GM19351 (cell line): ENCODE measurements around the gene PPP3CB.

ENCODE experiments used
- ATAC-seq: cut with Tn5 transposase; IDR thresholded peaks from one replicate; pipeline ENCODE4 v1.9.1; 2021; ENCODE audit warnings: mild to moderate bottlenecking, moderate library complexity; ENCODE audit not compliant: unreplicated experiment

PPP3CB gene

DNA sequence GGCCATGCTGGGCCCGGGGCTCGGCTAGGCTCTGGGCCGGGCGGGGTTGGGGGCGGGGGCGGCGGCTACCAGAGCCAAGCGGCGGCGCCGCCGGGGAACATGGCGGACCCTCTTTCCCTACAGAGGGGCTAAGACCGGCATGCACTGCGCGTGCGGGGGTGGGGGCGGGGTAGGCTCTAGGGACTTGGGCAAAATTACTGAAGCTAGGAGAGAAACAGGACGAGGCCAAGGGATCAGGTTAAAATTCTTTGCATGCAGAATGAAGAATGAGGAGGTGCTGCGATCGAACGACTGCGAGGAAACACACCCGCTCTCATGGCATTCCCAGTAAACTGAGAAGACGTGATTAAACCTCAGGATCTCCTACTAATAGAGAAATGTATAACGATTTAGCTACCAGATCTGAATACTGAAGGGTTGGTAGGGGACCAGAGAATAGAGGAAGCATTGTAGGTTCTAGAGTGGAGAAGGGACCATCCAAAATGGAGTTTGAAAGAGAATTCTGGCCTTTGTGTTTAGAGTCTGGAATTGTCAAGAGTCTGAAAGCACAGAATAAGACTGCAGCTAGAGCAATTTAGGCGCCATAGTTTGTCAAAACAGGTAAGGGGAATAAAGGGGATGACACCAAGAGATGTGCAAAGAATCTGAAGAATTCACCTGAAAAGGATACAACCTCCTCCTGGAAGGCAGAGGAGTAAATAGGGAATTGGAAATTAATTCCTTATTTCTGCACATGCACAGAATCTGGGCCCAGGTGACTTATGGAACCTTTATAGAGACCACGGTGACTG lies at the start of gene PPP3CB:
TSS of gene PPP3CB (minus strand) at position 141 of the 791 bp plus-strand sequence. CDS start at position 6, 135 bp downstream.
- peak; percentile 58 for ATAC-seq

DNA sequence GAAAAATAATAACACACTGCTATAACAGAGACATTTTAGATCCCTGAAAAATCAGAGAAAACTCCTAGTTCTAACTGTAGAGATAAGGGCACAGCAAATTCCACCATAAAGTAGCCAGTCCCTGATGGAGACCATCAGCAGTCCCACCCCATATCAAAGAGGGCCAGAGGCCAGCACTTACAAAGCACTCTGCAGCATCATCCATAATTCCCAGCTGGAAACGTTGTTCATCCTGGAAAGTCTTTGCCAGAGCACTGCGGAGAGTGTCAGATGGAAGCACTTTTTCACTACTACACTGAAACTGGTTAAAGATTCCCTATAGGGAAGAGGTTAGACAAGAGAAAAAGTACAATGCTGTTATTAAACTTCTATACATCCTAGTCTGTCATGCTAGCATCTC lies 49.5 kb upstream of the PPP3CB start:
- no peak for ATAC-seq

DNA sequence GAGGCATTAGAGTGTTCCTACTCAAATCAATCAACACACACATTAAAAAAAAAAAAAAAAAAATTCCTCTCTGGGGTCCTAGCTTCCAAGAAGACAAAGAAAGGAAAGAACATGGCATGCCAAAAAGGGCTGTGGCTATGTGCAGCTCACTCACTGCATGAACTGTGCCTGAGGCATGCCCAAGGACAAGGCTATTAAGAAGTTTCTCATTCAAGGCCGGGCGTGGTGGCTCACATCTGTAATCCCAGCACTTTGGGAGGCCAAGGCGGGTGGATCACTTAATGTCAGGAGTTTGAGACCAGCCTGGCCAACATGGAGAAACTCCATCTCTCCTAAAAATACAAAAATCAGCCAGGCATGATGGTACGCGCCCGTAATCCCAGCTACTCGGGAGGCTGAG lies 41.9 kb upstream of the PPP3CB start:
- no peak for ATAC-seq

DNA sequence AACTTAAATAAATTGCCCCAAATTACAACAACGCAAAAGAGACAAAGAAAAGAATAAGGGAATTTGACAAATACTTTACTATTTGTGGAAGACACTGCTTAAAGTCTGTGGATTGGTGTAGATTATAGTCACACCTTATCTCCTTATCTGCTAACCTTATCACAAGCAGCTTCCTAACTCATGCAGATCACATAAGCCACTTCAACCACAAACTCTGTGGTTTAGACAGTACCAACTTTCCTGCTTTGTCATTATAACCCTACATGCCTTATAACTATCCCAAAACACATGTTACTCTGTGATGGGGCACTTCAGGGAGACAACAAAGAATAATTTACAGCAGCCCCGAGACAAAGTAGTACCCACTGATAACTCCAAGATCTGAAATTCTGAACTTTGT lies 41.5 kb upstream of the PPP3CB start:
- no peak for ATAC-seq

DNA sequence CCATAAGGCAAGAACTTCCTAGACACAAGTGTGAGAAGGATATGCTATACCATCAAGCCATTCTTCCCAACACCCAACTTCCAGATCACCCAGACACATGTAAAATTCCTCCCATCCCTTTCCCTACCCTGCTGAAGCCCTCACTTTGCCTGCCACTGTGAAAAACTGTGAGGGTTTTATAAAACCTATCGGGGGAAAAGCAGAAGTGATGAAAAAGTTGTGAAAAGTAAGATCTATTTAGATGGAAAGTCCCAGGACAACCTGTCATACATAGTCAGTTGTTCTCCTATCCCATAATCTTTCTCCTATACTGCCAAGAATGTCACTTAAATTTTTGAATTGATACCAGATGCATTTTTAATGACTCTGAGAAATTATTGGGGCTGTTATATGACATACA lies 39.0 kb upstream of the PPP3CB start:
- no peak for ATAC-seq

DNA sequence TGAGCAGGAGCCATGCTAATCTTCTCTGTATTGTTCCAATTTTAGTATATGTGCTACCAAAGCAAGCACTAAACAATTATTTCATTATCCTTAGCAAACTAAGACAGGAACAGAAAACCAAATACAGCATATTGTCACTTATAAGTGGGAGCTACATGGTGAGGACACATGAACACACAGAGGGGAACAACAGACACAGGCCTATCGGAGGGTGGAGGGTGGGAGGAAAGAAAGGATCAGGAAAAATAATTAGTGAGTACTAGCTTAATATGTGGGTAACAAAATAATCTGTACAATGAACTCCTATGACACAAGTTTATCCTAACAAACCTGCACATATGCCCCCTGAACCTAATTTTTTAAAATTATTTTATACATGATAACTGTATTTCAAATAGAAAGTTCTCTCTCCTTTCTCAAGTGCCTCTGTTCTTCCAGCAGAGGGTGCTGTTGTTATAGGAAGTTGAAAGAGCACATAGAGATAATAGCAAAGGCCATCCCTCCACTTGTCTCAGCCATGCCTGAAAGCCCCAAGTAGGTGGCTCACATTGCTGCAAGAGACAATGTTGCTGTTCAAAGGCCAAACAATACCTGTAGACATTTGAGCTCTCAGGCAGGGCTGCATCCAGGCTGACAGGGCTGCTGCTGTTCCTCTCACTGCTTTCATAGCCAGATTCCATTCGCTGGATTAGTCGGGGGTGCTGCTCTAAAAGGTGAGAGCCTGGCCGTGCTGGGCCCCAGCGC lies 33.4 kb upstream of the PPP3CB start:
- no peak for ATAC-seq

DNA sequence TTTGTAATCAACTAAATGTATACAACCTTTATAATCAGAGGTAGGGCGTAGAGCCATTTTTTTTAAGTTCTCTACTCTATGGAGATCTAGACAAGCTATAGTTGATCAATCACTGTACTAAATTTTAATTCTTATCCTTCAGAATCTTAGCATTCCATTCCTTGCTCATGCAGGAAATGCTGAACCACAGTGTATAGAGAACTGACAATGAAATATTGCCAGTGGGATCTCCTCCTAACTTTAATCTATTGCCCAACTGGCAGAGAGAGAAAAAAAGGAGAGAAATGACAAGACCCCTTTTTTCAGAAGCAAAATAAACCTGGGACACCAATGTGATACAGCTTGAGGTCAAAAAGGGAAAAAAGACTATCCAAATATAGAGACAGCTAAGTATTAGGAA lies 26.4 kb upstream of the PPP3CB start:
- no peak for ATAC-seq

DNA sequence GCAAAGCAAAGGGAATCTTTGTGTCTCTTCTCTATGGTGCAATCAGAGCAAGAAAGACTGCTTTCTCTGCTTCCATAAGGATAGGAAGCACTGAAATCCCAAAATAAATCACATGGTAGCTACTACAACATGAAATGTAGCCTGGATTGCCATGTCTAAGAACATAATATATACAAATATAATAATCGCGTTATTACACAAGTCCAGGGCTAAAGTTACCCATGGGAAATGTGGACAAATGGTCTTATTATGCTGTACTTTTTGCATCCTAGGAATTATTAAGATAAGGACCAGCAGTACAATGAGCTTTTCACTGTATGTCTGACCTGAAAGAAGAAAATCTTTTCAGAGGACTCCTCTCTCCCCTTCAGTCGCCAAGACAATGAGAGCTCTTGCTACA lies 23.5 kb upstream of the PPP3CB start:
- ATAC-seq: no peak

DNA sequence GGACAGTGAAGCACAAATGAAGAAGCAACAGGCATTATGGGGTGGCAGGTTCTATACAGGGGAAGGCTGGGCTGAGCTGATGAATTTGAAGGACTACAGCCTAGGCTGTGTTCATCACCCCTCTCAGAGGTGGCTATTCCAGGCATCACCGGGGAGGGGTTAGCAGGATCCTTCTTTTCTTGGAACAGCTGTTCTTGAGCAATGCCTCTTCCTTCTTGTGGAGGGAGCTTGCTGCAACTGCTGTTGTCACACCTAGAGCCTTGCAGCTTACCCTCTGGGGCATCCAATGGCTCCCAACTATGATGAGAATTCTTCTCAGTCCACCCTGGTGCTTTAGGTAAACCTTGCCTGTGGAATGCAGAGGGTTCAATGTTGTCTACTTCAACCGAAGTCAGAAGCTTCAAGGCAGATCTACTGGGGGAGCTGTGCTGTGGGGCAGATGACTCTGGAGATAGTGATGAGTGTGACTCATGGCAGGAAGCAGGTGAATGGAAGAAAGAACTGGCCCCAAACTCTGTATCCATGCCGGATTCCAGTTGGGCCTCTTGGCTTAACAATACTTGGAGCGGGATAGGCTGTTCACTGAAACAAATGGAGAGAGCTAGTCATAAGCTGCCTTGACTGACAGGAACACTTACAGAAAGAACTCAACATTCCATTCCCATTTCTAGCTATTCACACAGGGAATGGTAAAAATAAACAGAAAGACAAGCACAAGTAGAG lies 21.5 kb upstream of the PPP3CB start:
- no peak for ATAC-seq

DNA sequence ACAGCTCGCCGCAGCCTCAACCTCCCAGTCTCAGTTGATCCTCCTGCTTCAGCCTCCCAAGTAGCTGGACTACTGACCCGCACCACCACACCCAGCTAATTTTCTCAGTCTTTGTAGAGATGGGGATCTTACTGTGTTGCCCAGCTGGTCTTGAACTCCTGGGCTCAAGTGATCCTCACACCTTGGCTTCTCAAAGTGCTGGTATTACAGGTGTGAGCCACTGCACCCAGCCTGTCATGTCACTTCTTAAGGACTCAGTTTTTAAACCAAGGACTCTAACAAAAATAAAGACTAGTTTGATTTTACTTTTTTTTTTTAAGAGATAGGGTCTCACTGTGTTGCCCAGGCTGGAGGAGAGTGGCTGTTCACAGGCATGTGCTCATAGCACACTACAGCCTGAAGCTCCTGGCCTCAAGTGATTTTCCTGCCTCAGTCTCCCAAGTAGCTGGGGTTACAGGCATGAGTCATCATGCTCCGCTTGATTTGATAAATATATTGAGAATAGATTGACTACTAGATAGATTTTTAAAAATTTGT lies 16.5 kb upstream of the PPP3CB start:
- ATAC-seq: no peak

DNA sequence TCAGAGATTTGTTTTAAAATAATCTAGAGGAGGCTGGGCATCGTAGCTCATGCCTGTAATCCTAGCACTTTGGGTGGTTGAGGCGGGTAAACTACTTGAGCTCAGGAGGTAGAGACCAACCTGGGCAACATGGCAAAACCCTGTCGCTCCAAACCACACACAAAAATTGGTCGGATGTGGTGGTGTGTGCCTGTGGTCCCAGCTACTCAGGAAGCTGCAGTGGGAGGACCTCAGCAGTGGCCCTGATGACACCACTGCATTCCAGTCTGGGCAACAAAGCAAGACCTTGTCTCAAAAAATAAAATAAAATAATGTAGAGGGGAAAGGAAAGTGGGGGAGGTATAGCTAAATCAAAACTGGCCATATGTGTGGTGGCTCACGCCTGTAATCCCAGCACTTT lies 13.9 kb upstream of the PPP3CB start:
- no peak for ATAC-seq

DNA sequence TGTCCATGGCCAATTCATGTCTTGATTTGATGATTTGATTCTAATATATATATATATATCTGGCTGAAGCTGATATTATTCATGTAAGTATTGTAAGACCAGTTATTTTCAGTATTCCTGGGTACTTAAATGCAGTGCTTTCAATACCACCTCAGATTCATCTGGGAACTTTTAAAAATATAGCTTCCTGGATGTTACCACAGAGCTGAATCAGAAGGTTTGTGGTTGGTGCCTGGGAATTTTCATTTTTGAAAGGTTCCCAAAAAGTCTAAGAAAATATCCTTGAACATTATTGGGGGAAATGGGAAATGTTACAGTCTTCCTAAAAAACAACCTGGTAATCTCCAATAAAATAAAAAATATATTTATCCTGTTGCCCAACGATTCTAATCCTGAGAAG lies 10.7 kb upstream of the PPP3CB start:
- no peak for ATAC-seq

DNA sequence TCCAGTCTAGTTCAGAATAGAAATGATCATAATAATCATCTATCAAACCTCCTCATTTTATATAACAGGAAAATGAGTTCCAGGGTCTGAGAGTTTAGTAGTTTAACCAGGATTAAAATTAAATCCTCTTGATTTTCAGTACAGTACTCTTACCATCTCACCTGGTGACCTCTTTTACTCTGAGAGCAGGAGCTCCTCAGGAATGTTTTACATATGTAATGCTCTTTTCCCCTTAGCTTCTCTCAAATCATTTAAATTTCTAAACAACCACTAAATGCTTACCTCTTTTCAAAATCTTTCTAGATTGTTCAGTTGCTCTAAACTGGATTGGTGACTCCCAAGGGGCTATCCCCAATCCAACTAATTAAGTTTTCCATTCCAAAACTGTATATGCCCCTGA lies 10.2 kb upstream of the PPP3CB start:
- no peak for ATAC-seq

DNA sequence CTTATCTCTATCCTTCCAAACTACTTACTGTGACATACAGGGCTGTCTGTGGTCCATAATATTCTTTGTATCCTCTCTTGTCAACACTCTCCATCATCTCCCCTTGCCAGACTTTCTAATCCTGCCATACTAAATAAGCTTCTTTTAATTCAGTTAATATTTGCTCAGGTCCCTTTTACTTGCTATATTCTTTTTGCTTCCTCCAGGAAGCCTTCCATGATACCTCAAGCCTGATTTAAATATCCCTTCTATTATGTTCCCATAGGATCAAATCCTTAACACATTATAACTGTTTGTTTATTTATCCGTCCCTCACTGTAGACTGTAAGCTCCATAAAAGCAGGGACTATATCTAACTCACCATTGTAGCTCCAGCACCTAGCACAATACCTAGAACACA lies 7.2 kb upstream of the PPP3CB start:
- no peak for ATAC-seq

DNA sequence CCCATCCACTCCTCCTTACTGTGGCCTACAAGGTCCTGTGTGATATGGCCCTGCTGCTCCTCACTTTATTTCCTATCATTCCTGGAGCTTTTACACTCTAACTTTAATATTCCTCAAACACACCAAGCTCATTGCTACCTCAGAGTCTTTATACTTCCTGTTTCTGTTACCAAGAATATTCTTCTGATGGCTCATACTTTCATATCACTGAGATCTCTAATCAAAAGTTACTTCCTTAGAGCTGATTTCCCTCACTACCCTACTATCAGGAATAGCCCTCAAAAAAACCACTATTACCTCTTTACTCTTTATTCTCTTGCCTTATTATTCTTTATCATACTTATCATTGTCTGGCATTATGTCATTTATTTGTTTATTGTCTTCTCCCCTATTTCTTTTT lies 5.8 kb upstream of the PPP3CB start:
- ATAC-seq: no peak

DNA sequence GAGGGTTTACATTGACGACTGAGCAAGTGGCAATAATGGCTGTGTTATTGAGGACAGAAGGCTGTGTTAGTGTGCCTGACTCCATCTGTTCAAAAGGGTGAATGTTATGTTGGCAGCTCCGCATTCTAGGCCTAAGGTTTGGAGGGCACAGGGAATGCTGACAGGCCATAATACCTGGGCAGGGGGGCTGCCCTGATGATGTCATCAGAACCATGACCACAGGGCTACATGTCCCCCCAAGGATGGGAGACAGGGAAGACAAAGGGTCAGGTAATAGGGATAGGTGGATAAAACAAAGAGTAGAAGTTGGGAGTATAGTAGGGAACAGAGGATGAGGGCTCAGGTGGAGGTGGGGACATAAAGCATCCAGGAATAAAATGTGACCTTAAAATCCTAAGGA lies 1.8 kb upstream of the PPP3CB start:
- no peak for ATAC-seq

DNA sequence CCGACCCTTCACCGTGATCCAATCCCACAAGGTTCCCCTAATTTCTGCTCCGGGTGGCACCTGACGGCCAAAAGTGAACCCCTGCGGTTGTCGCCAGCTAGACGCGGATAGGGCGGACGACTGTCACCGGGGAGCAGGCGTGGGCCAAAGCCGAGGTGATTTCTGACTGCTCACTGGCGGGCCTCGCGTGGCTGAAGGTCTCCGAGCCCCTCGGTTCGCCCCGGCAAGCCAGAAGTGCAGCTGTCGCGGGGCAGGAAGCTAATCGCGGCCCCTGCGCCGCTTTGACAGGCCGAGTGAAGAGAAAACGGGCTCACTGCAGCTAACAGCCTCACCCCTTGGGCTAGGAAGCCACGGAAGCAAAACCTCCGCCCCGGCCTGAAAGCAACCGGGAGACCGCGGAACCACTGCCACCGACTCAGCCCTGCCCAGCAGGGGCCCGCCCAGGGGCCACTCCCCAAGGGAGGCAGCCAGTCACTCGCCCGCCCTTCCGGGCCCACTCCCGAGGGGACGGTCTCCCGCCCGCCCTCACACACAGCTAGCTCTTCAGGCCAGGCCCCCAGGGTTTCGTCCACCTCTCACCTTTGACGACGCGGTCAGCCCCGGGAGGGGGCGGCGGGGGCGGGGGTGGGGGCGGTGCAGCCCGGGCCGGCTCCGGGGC lies 469 bp downstream of the PPP3CB start:
- peak; percentile 88 for ATAC-seq

DNA sequence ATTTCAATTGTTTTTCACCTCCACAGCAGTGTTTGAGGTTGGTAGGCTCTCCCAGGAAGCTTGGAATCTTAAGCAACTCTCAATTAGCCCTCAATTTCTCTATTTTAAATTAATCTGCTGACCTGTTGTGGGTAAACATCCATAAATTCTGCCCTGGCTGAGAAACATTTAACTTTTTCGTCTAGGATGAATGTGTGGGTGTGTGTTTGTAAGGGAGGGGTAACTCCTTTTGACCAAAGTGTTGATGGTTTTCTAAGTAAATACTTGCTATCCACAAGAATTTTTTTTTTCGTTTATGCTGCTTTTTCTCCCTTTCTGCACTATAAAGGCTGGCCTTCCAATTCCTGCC lies 973 bp downstream of the PPP3CB start:
- ATAC-seq: no peak

DNA sequence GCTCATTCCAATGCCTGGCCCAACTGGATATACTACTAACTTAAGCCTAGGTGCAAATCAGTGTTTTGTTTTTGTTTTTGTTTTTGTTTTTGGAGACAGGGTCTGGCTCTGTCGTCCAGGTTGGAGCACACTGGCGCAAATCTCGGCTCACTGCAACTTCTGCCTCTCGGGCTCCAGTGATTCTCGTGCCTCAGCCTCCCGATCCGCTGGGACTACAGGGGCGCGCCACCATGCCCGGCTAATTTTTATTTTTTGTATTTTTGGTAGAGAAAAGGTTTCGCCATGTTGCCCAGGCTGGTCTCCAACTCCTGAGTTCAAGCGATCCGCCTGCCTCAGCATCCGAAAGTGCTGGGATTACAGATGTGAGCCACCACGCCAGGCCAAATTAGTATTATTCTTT lies 1.6 kb downstream of the PPP3CB start:
- no peak for ATAC-seq

DNA sequence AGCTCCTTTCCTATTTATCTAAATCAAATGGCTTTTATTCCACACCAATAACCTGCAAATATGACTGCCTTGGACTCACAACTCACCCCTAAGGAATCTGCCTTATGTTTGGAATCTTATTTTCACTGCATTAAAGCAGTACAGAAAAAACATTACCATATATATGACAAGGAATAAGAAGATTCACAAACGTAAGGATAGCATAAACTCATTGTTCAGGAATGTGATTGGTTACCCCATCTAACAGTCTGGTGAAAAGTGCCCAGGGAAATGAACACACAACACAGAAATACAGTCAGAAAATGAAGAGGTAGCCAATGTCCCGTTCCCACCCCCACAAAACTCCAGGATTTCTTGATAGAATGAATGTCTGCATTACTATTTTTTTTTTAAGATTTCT lies 2.0 kb downstream of the PPP3CB start:
- no peak for ATAC-seq

DNA sequence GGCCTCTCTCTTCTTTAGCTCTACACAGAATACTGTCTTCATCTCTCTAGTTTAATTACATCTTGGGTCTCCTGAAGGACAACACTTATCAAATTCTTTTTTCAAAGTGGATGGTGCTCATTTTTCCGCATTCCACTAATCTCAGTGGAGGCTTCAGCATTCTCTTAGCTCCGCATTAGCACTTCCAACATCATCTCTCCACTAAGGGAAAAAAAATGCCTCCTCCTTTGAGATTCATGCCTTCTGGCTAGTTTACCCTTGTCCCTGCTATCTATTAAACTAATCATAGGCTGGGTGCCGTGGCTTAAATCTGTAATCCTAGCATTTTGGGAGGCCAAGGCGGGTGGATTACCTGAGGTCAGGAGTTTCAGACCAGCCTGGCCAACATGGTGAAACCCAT lies 9.2 kb downstream of the PPP3CB start:
- no peak for ATAC-seq
